Mammary epithelial cell (primary cell): ENCODE measurements around the gene GAS2L1.

ENCODE experiments used
- CTCF ChIP-seq, 2 donors: IDR thresholded peaks in 1 of 2; conservative IDR thresholded peaks in 1 of 2; 2 replicates each; pipeline ENCODE4 v1.5.1; 2011 to 2012; ENCODE audit warnings: inconsistent platforms in 2 of 2, low read length in 2 of 2, mild to moderate bottlenecking in 2 of 2, control low read depth in 1 of 2, low read depth in 1 of 2; ENCODE audit not compliant: insufficient read depth in 1 of 2; ENCODE audit errors: extremely low read depth in 1 of 2
- EZH2 ChIP-seq: IDR thresholded peaks from 2 replicates; pipeline ENCODE4 v1.6.1; 2012; ENCODE audit warnings: low read length, inconsistent platforms, borderline replicate concordance

GRCh38 chr22:29351891-29352290 is 45.4 kb downstream of the GAS2L1 start:
- TF ChIP-seq CTCF (conservative IDR thresholded peaks at IDR 0.05 in 1 of 2, IDR thresholded peaks at IDR 0.05 in 1 of 2; ENCODE audit: extremely low read depth in 1 of 2, insufficient read depth in 1 of 2, low read depth in 1 of 2, low read length in 2 of 2) (no peak), EZH2 (no peak)
